Caco-2 (cell line): ENCODE measurements around the gene TMEM237. TPM values are rescaled to one million over a fixed set of nuclear protein-coding genes. Genes with fewer than 3 reads are reported as not detected.
A peak's percentile ranks its signal among the peaks of the same experiment; 100 is the strongest.

Experiments used
- BruUV-seq: library from RNA; stranded (reverse); fragments of 400-500 nt; replicated peaks from 2 replicates; lab custom pipeline; 2021; lab: Mats Ljungman, UMichigan
- CTCF ChIA-PET: fragments of 300-600 bp; sonication (Branson Sonifier 250); formaldehyde crosslinking; loops from one replicate; lab custom pipeline; 2022; ENCODE audit warnings: antibody characterized with exemption; lab: Charles Lee
- POLR2A ChIA-PET: fragments of 300-600 bp; sonication (Branson Sonifier 250); formaldehyde crosslinking; loops from one replicate; lab custom pipeline; 2022; ENCODE audit warnings: antibody characterized with exemption; lab: Charles Lee
- DNase-seq, 2 experiments: peaks; one replicate each; pipeline versions ENCODE4 v3.0.0 to v3.0.0-alpha.2; 2020 to 2022
- H3K27me3 ChIP-seq: replicated peaks from 2 replicates; pipeline ENCODE4 v1.6.0; 2011; ENCODE audit warnings: low read length; ENCODE audit not compliant: control insufficient read depth, insufficient read depth
- H3K36me3 ChIP-seq: 2 replicates; pipeline ENCODE4 v1.5.1; 2011; ENCODE audit warnings: low read length; ENCODE audit not compliant: control insufficient read depth, insufficient read depth
- H3K4me1 ChIP-seq: fragments of 250-450 bp; sonication (Bioruptor Pico); 2 replicates; pipeline ENCODE4 v1.5.1; 2020; ENCODE audit warnings: mild to moderate bottlenecking
- H3K4me3 ChIP-seq: 2 replicates; pipeline ENCODE4 v1.5.1; 2011; ENCODE audit warnings: low read depth, mild to moderate bottlenecking, control low read depth, low read length
- H3K9me3 ChIP-seq: fragments of 250-450 bp; sonication (Bioruptor Pico); 2 replicates; pipeline ENCODE4 v1.5.1; 2020; ENCODE audit warnings: mild to moderate bottlenecking, moderate library complexity
- H3K27ac Mint-ChIP-seq: one replicate; pipeline ENCODE4 v1.8.0; 2022; ENCODE audit warnings: mixed read lengths; ENCODE audit not compliant: unreplicated experiment
- H3K27me3 Mint-ChIP-seq: one replicate; pipeline ENCODE4 v1.8.0; 2022; ENCODE audit warnings: mixed read lengths; ENCODE audit not compliant: insufficient read depth, unreplicated experiment
- H3K36me3 Mint-ChIP-seq: one replicate; pipeline ENCODE4 v1.8.0; 2022; ENCODE audit warnings: mild to moderate bottlenecking, mixed read lengths; ENCODE audit not compliant: insufficient read depth, unreplicated experiment
- H3K4me1 Mint-ChIP-seq: one replicate; pipeline ENCODE4 v1.8.0; 2022; ENCODE audit warnings: low read depth, mixed read lengths; ENCODE audit not compliant: unreplicated experiment
- H3K4me3 Mint-ChIP-seq: one replicate; pipeline ENCODE4 v1.8.0; 2022; ENCODE audit warnings: mild to moderate bottlenecking, moderate library complexity, mixed read lengths; ENCODE audit not compliant: unreplicated experiment
- H3K9me3 Mint-ChIP-seq: one replicate; pipeline ENCODE4 v1.8.0; 2022; ENCODE audit warnings: mixed read lengths; ENCODE audit not compliant: unreplicated experiment
- intact Hi-C: fragments of 100-400 bp; cut with micrococcal nuclease; formaldehyde crosslinking; loops from one replicate; pipeline ENCODE4 v1.10.0; 2022; ENCODE audit not compliant: unreplicated experiment
- total RNA-seq: library from RNA; stranded (reverse); gene quantifications from 2 replicates; pipeline ENCODE4 v1.2.3, GENCODE V29; 2022
- TF ChIP-seq, protein P1 (sequence below), 2 experiments: fragments of 200-600 bp in 1 of 2; IDR thresholded peaks; 1 replicate in 1 of 2; 2 replicates in 1 of 2; pipeline versions ENCODE4 v1.5.1 to v1.8.0; 2011 to 2022; ENCODE audit warnings: antibody characterized with exemption in 1 of 2, control low read depth in 1 of 2, inconsistent platforms in 1 of 2, low read depth in 1 of 2, low read length in 1 of 2, mild to moderate bottlenecking in 1 of 2, moderate library complexity in 1 of 2; ENCODE audit not compliant: insufficient read depth in 1 of 2, severe bottlenecking in 1 of 2, unreplicated experiment in 1 of 2

The TMEM237 gene
- total RNA-seq, 1 experiment from 2014 or later = 26.5 TPM

DNA sequence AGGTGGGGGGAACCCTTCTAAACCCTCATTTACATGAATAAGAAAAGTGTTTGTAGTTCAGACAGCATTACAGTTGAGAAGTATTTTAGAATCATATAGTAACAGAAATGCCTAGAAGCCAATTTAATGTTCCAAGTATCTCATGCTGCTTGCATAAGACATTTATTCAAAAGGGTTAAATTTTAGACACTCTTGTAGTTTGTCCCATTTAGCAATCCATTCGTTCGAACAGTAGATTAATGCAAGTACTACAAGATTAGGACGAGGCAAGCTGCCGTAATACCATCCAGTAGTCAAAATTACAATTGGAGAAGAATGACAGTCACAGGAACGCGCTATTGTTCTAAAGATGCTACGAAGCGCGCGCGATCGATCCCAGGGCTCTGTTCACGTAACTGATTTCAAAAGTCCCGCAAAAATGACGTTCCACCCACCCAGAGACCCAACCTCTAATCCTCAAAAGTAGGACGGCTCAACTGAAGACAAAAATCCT, 1.2 kb downstream of the TMEM237 start:
- Mint-ChIP-seq H3K36me3 (peaks cover 8% of the 10 kb centered on the region), H3K27ac (peak overlapping the region; percentile 97), H3K4me1 (peaks cover 18% of the 10 kb centered on the region), H3K27me3 (no peaks in the 10 kb centered on the region), H3K4me3 (peak overlapping the region; percentile 92), H3K9me3 (no peaks in the 10 kb centered on the region)
- H3K4me1 ChIP-seq = no peaks in the 10 kb centered on the region
- ChIA-PET CTCF (interaction anchor here (0.6 to 1.5 kb wide), 2 partner anchors 190 to 191 kb away, joined by 3 to 4 read pairs; partner anchors contain the start of gene TRAK2), POLR2A (interaction anchor here (0.6 kb wide), 1 partner anchor 64 kb away, joined by 3 read pairs; no protein-coding TSS in a partner anchor)
- peak overlapping the region; percentile 64 for H3K4me3 ChIP-seq
- H3K36me3 ChIP-seq = no peaks in the 10 kb centered on the region
- TF ChIP-seq, protein P1, sequence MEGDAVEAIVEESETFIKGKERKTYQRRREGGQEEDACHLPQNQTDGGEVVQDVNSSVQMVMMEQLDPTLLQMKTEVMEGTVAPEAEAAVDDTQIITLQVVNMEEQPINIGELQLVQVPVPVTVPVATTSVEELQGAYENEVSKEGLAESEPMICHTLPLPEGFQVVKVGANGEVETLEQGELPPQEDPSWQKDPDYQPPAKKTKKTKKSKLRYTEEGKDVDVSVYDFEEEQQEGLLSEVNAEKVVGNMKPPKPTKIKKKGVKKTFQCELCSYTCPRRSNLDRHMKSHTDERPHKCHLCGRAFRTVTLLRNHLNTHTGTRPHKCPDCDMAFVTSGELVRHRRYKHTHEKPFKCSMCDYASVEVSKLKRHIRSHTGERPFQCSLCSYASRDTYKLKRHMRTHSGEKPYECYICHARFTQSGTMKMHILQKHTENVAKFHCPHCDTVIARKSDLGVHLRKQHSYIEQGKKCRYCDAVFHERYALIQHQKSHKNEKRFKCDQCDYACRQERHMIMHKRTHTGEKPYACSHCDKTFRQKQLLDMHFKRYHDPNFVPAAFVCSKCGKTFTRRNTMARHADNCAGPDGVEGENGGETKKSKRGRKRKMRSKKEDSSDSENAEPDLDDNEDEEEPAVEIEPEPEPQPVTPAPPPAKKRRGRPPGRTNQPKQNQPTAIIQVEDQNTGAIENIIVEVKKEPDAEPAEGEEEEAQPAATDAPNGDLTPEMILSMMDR (IDR thresholded peaks at IDR 0.05; ENCODE audit: insufficient read depth in 1 of 2, low read depth in 1 of 2, low read length in 1 of 2, severe bottlenecking in 1 of 2, unreplicated experiment in 1 of 2) = no peak
- no peak for DNase-seq
- intact Hi-C loops = loop anchor here (1.0 to 10.0 kb wide), 4 partner anchors 84 to 407 kb away; partner anchors contain the start of genes STRADB and TRAK2
- no peaks in the 10 kb centered on the region for H3K9me3 ChIP-seq
- TSS peak; percentile 75 for BruUV-seq
- H3K27me3 ChIP-seq = no peaks in the 10 kb centered on the region

DNA sequence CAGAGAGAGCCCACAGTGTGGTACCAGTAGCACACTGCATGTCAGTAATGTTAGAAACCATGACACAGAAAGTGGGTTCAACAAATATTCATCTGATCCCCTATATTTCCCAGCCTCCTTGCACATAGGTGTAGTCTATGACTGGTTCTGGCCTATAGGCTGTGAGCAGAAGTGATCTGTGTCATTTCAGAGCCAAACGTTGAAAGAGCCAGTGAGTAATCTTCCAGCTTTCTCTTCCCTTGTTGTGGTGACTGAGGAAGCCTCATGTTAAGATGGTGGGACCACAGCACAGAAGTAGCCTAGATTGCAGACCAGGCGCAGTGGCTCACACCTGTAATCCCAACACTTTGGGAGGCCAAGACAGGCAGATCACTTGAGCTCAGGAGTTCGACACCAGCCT, 4.1 kb downstream of the TMEM237 start:
- no peak for DNase-seq
- POLR2A ChIA-PET = no interaction called here
- intact Hi-C loops = no loop called here

DNA sequence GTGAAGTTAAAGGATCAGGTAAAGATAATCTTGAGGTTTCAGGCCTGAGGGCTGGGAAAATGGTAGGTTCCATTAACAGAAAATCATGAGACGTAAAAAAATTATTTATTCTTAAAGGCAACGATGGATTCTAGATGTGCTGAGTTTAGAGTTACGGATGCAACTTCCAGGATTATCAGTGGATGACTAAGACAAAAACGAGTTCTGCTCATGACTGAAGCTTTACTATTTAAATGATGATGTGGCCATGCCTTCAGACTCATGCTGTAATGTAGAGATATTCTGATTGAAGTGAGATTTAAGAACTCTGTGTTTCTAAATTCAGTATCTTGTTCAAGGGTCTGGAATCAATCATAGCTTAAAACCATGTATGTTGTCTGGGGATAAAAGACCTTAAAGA, 5.0 kb downstream of the TMEM237 start:
- peaks cover 2% of the 10 kb centered on the region; the same call in 1 of the 2 replicates for H3K36me3 ChIP-seq
- no peak overlapping the region for H3K4me3 ChIP-seq
- CTCF ChIA-PET = no interaction called here
- peaks cover 8% of the 10 kb centered on the region for H3K36me3 Mint-ChIP-seq
- H3K9me3 Mint-ChIP-seq = no peaks in the 10 kb centered on the region
- DNase-seq = no peak
- H3K27me3 ChIP-seq = no peaks in the 10 kb centered on the region
- no TSS peak for BruUV-seq
- no peaks in the 10 kb centered on the region for H3K27me3 Mint-ChIP-seq
- intact Hi-C loops = no loop called here
- peaks cover 7% of the 10 kb centered on the region for H3K4me1 Mint-ChIP-seq
- TF ChIP-seq, protein P1 (IDR thresholded peaks at IDR 0.05; ENCODE audit: insufficient read depth in 1 of 2, low read depth in 1 of 2, low read length in 1 of 2, severe bottlenecking in 1 of 2, unreplicated experiment in 1 of 2) = no peak
- no peaks in the 10 kb centered on the region for H3K4me1 ChIP-seq
- POLR2A ChIA-PET = no interaction called here
- no peak overlapping the region for H3K27ac Mint-ChIP-seq
- H3K4me3 Mint-ChIP-seq = no peak overlapping the region
- no peaks in the 10 kb centered on the region for H3K9me3 ChIP-seq

More for the DNA sequence above, 4.1 kb downstream of the TMEM237 start:
- TF ChIP-seq, protein P1 (IDR thresholded peaks at IDR 0.05; ENCODE audit: insufficient read depth in 1 of 2, low read depth in 1 of 2, low read length in 1 of 2, severe bottlenecking in 1 of 2, unreplicated experiment in 1 of 2) = no peak
- CTCF ChIA-PET = no interaction called here
- Histone ChIP-seq H3K4me3 (no peak overlapping the region), H3K9me3 (no peaks in the 10 kb centered on the region), H3K4me1 (no peaks in the 10 kb centered on the region), H3K36me3 (no peaks in the 10 kb centered on the region), H3K27me3 (no peaks in the 10 kb centered on the region)
- Mint-ChIP-seq H3K4me1 (peaks cover 15% of the 10 kb centered on the region), H3K27ac (no peak overlapping the region), H3K4me3 (no peak overlapping the region), H3K27me3 (no peaks in the 10 kb centered on the region), H3K9me3 (no peaks in the 10 kb centered on the region), H3K36me3 (peaks cover 8% of the 10 kb centered on the region)
- BruUV-seq = no TSS peak
